OCI-LY7 (cell line): ENCODE results near the gene CDK5. TPM values are rescaled to one million over a fixed set of nuclear protein-coding genes. Genes with fewer than 3 reads are reported as not detected.

Experiments used
- BruUV-seq: library from RNA; stranded (reverse); fragments of 400-500 nt; replicated peaks from 2 replicates; lab custom pipeline; 2021; lab: Mats Ljungman, UMichigan
- CTCF ChIA-PET: fragments of 300-600 bp; sonication (Branson Sonifier 250); formaldehyde crosslinking; loops from one replicate; lab custom pipeline; 2022; ENCODE audit warnings: antibody characterized with exemption; ENCODE audit not compliant: unreplicated experiment; lab: Charles Lee
- POLR2A ChIA-PET: fragments of 300-600 bp; sonication (Branson Sonifier 250); formaldehyde crosslinking; loops from one replicate; lab custom pipeline; 2022; ENCODE audit warnings: antibody characterized with exemption; lab: Charles Lee
- DNase-seq: peaks from one replicate; pipeline ENCODE4 v3.0.0-alpha.2; 2015; ENCODE audit warnings: low spot score
- H2AFZ ChIP-seq: fragments of 200-600 bp; sonication (generic), shearing (Covaris generic); 2 replicates; pipeline ENCODE4 v1.6.1; 2014; ENCODE audit warnings: mild to moderate bottlenecking, antibody characterized with exemption, low read length, moderate library complexity
- H3K27ac ChIP-seq: fragments of 200-600 bp; sonication (generic); 2 replicates; pipeline ENCODE4 v1.5.1; 2014; ENCODE audit warnings: mixed run types, low read depth, mild to moderate bottlenecking, moderate library complexity, low read length, inconsistent platforms; ENCODE audit not compliant: poor library complexity, severe bottlenecking
- H3K36me3 ChIP-seq: fragments of 200-600 bp; sonication (generic); 2 replicates; pipeline ENCODE4 v1.6.1; 2014; ENCODE audit warnings: mild to moderate bottlenecking, antibody characterized with exemption, low read length, moderate library complexity, mixed read lengths; ENCODE audit not compliant: insufficient read depth
- H3K4me1 ChIP-seq: fragments of 200-600 bp; sonication (generic); 2 replicates; pipeline ENCODE4 v1.5.1; 2014; ENCODE audit warnings: mild to moderate bottlenecking, low read length; ENCODE audit not compliant: insufficient read depth, poor library complexity, severe bottlenecking
- H3K4me2 ChIP-seq: fragments of 200-600 bp; sonication (generic); 2 replicates; pipeline ENCODE4 v1.6.1; 2014; ENCODE audit warnings: mild to moderate bottlenecking, low read length
- H3K4me3 ChIP-seq: fragments of 200-600 bp; sonication (generic); 2 replicates; pipeline ENCODE4 v1.5.1; 2014; ENCODE audit warnings: mild to moderate bottlenecking, low read depth, low read length; ENCODE audit not compliant: poor library complexity, severe bottlenecking
- H3K79me2 ChIP-seq: fragments of 200-600 bp; sonication (generic); 2 replicates; pipeline ENCODE4 v1.6.1; 2016; ENCODE audit warnings: low read depth, mild to moderate bottlenecking, low read length, moderate library complexity, mixed read lengths; ENCODE audit not compliant: insufficient read depth
- H3K9me2 ChIP-seq: fragments of 200-600 bp; sonication (generic); 2 replicates; pipeline ENCODE4 v1.6.1; 2016; ENCODE audit warnings: mild to moderate bottlenecking, low read length, mixed read lengths; ENCODE audit not compliant: insufficient read depth
- H3K9me3 ChIP-seq: fragments of 200-600 bp; sonication (generic); 2 replicates; pipeline ENCODE4 v1.6.1; 2014; ENCODE audit warnings: mild to moderate bottlenecking, mixed run types, low read length, mixed read lengths
- H4K20me1 ChIP-seq: fragments of 200-600 bp; sonication (generic); 2 replicates; pipeline ENCODE4 v1.6.1; 2014; ENCODE audit warnings: mild to moderate bottlenecking, antibody characterized with exemption, low read length, moderate library complexity, mixed read lengths; ENCODE audit not compliant: insufficient read depth
- EZH2phosphoT487 ChIP-seq: fragments of 200-600 bp; sonication (generic); IDR thresholded peaks from 2 replicates; pipeline ENCODE4 v1.6.1; 2018; ENCODE audit warnings: low read depth, borderline replicate concordance, mild to moderate bottlenecking, mixed run types, antibody characterized with exemption, low read length, moderate library complexity, mixed read lengths
- intact Hi-C: fragments of 100-400 bp; cut with micrococcal nuclease; formaldehyde crosslinking; loops from one replicate; pipeline ENCODE4 v1.10.0; 2022; ENCODE audit not compliant: unreplicated experiment
- total RNA-seq, 2 experiments: library from RNA; depleted of rRNA in 1 of 2; stranded (reverse); fragments of >200 nt in 1 of 2; shearing (Covaris generic) in 1 of 2; gene quantifications; 2 replicates each; pipeline ENCODE4 v1.2.3, GENCODE V29; 2014 to 2022
- TF ChIP-seq, protein P1 (sequence below): fragments of 200-600 bp; sonication (generic); conservative IDR thresholded peaks from 2 replicates; pipeline ENCODE4 v1.5.1; 2014; ENCODE audit warnings: mild to moderate bottlenecking, antibody characterized with exemption, low read length, moderate library complexity, mixed read lengths

The CDK5 gene
- total RNA-seq, 2 experiments from 2014 or later = 23.7 to 30.9 TPM

DNA sequence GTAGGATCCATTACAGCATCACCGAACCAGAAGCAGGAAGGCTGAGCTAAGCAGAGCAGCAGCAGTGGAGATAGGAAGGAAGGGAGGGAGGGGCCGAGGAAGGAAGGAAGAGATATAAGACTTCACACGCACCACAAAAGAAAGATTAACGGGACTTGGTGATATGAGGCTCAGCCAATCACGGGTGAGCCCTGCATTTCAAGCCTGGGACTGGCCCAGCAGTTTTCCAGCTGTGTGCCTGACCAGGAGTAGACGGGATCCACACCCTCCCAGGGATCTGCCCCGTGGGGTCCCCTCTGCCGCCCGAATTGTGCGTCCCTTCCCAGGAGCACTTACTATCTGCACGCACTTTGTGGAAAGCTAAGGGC, 49.6 kb downstream of the CDK5 start:
- H3K27ac ChIP-seq = no peak overlapping the region
- H3K79me2 ChIP-seq = no peaks in the 10 kb centered on the region
- H3K9me3 ChIP-seq = no peaks in the 10 kb centered on the region
- H3K9me2 ChIP-seq = no peaks in the 10 kb centered on the region
- H4K20me1 ChIP-seq = no peaks in the 10 kb centered on the region
- ChIA-PET CTCF (interaction anchor here (1.0 to 1.4 kb wide), 2 partner anchors 10 to 117 kb away, joined by 3 read pairs; no protein-coding TSS in a partner anchor), POLR2A (interaction anchor here (1.1 kb wide), 1 partner anchor 34 kb away, joined by 3 read pairs; no protein-coding TSS in a partner anchor)
- no peaks in the 10 kb centered on the region for H3K36me3 ChIP-seq
- no TSS peak for BruUV-seq
- no peak for DNase-seq
- intact Hi-C loops = loop anchor here (5.0 kb wide), 1 partner anchor 46 kb away; no protein-coding TSS in a partner anchor
- H2AFZ ChIP-seq = peak overlapping the region; percentile 57; the same call in 1 of the 2 replicates
- H3K4me3 ChIP-seq = peak overlapping the region; percentile 42
- peaks cover 7% of the 10 kb centered on the region for H3K4me1 ChIP-seq
- peak overlapping the region; percentile 48 for H3K4me2 ChIP-seq
- TF ChIP-seq, protein P1, sequence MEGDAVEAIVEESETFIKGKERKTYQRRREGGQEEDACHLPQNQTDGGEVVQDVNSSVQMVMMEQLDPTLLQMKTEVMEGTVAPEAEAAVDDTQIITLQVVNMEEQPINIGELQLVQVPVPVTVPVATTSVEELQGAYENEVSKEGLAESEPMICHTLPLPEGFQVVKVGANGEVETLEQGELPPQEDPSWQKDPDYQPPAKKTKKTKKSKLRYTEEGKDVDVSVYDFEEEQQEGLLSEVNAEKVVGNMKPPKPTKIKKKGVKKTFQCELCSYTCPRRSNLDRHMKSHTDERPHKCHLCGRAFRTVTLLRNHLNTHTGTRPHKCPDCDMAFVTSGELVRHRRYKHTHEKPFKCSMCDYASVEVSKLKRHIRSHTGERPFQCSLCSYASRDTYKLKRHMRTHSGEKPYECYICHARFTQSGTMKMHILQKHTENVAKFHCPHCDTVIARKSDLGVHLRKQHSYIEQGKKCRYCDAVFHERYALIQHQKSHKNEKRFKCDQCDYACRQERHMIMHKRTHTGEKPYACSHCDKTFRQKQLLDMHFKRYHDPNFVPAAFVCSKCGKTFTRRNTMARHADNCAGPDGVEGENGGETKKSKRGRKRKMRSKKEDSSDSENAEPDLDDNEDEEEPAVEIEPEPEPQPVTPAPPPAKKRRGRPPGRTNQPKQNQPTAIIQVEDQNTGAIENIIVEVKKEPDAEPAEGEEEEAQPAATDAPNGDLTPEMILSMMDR = no peak
- no peak for TF ChIP-seq EZH2phosphoT487

DNA sequence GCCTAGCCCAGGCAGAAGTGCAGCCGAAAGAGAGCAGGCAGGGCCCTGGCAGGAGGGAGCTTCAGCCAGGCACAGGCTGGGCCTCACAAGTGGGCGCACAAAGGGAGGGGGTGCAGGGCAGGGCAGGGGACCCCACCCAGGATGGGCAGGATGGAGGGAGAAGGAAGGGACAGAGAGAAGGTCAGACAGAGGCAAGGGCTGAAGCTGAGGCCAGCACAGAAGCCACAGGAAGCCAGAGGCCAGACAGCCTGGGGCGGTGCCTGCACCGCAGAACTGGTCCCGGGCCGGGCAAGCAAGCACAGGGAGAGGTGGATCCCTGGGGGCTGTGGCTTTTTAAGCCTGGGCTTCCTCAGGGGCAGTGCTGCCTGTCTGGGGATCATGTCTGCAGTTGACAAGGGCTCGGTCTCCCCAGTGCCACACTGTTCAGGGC, 50.2 kb downstream of the CDK5 start:
- CTCF ChIA-PET = interaction anchor here (1.0 kb wide), 1 partner anchor 116 kb away, joined by 3 read pairs; no protein-coding TSS in a partner anchor
- no peak for DNase-seq
- Histone ChIP-seq H3K4me1 (peaks cover 7% of the 10 kb centered on the region), H3K9me2 (no peaks in the 10 kb centered on the region), H3K79me2 (no peaks in the 10 kb centered on the region), H4K20me1 (no peaks in the 10 kb centered on the region), H2AFZ (no peak overlapping the region), H3K4me3 (no peak overlapping the region), H3K27ac (no peak overlapping the region), H3K4me2 (no peak overlapping the region), H3K36me3 (no peaks in the 10 kb centered on the region), H3K9me3 (no peaks in the 10 kb centered on the region)
- POLR2A ChIA-PET = interaction anchor here (1.1 kb wide), 1 partner anchor 34 kb away, joined by 3 read pairs; no protein-coding TSS in a partner anchor
- intact Hi-C loops = loop anchor here (5.0 kb wide), 1 partner anchor 45 kb away; no protein-coding TSS in a partner anchor
- no TSS peak for BruUV-seq
- TF ChIP-seq, protein P1 = no peak
- no peak for TF ChIP-seq EZH2phosphoT487

- intact Hi-C loops = loop anchor here (5.0 kb wide), 1 partner anchor 44 kb away; no protein-coding TSS in a partner anchor
- no peaks in the 10 kb centered on the region for H3K79me2 ChIP-seq
- POLR2A ChIA-PET = no interaction called here
- peaks cover 7% of the 10 kb centered on the region for H3K4me1 ChIP-seq
- no peak for TF ChIP-seq EZH2phosphoT487
- TF ChIP-seq, protein P1 = no peak
- H3K36me3 ChIP-seq = no peaks in the 10 kb centered on the region
- no peaks in the 10 kb centered on the region for H4K20me1 ChIP-seq
- CTCF ChIA-PET = no interaction called here
- no peak overlapping the region for H3K27ac ChIP-seq
- no peak overlapping the region for H3K4me2 ChIP-seq
- no peaks in the 10 kb centered on the region for H3K9me3 ChIP-seq
- H3K4me3 ChIP-seq = no peak overlapping the region
- BruUV-seq = no TSS peak
- H2AFZ ChIP-seq = no peak overlapping the region
- DNase-seq = no peak
- H3K9me2 ChIP-seq = no peaks in the 10 kb centered on the region
Measured at GRCh38 chr7:151006590-151007300, 51.0 kb downstream of the CDK5 start.
